ENCODE data around the gene LEFTY2.
A peak's percentile ranks its signal among the peaks of the same experiment; 100 is the strongest.
"Not testable (repeated sequence)": the region's sequence is repeated elsewhere in the genome, so short reads cannot be mapped to it uniquely, and the experiment has no call there.

Gene LEFTY2

GRCh38 chr1:225939939-225940310 lies 1.1 kb downstream of the LEFTY2 start:
- not testable (repeated sequence) for H3K9me3 ChIP-seq (ENCODE audit: insufficient read depth, low read depth, low read length); H3K9ac ChIP-seq (ENCODE audit: low read depth, low read length); H3K27ac ChIP-seq (ENCODE audit: low read depth, low read length); H3K36me3 ChIP-seq (ENCODE audit: insufficient read depth, low read length)
- WGBS, result 50% methylated on average over 8 of the region's 8 CpGs
- H3K4me1 ChIP-seq (ENCODE audit: insufficient read depth, low read length), result peaks cover 15% of the 10 kb centered on the region
- peaks cover 13% of the 10 kb centered on the region for H3K27me3 ChIP-seq (ENCODE audit: insufficient read depth, low read length)
- peak overlapping the region; percentile 48; the same call in 1 of the 2 replicates for H3K4me3 ChIP-seq (ENCODE audit: low read length)

GRCh38 chr1:225939097-225939938 lies 1.7 kb downstream of the LEFTY2 start:
- not testable (repeated sequence) for H3K9me3 ChIP-seq (ENCODE audit: insufficient read depth, low read depth, low read length); H3K27ac ChIP-seq (ENCODE audit: low read depth, low read length); H3K36me3 ChIP-seq (ENCODE audit: insufficient read depth, low read length); H3K4me1 ChIP-seq (ENCODE audit: insufficient read depth, low read length)
- Histone ChIP-seq H3K9ac (ENCODE audit: low read depth, low read length) (peak overlapping the region; percentile 14; the same call in 1 of the 2 replicates), H3K4me3 (ENCODE audit: low read length) (peak overlapping the region; percentile 48), H3K27me3 (ENCODE audit: insufficient read depth, low read length) (peaks cover 13% of the 10 kb centered on the region)
- WGBS, result 33% methylated on average over 46 of the region's 69 CpGs

DNA sequence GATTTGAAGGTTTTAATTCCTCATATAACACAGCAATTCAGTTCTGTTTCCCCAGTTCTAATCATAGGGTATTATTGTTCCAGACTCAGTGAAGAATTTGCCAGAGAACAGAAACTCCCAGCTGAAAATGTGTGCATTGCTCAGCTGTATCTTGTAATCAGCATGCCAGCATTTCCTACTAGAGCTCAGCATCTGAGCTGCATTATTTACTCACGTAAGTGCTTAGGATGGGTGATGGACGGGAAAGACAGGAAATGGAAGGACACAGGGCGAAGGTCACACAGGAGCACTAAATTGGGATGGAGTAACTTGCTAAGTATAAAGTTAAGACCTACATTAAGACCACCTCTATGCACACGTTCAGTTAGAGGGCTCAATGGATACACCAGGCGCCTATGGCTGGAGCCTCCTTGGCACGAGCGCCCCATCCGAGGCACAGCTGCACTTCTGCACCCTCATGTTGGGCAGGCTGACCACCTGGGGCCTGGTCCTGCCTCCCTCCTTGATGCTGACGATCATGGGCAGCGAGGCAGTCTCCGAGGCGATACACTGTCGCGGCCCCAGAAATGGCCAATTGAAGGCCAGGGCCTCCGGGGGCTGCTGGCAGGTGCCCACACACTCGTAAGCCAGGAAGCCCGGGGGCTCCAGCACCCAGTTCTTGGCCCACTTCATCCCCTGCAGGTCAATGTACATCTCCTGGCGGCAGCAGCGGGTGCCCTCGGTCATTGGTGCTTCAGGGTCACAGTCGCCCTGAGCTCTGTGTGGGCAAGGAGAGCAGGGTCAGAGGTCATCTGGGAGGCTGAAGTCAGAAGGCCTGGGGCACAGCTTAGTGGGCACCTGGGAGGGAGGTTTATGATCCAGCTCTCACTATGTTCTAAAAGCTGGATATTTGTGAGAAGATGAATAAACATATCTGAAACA lies 3.7 kb downstream of the LEFTY2 start:
- 94% methylated on average over 21 of the region's 21 CpGs for WGBS

GRCh38 chr1:225936523-225936922 lies 4.5 kb downstream of the LEFTY2 start:
- no peak overlapping the region for H3K27ac ChIP-seq (ENCODE audit: low read depth, low read length)
- H3K4me1 ChIP-seq (ENCODE audit: insufficient read depth, low read length), result peaks cover 4% of the 10 kb centered on the region; the same call in 1 of the 2 replicates
- no peak overlapping the region for H3K9ac ChIP-seq (ENCODE audit: low read depth, low read length)
- no peak overlapping the region for H3K4me3 ChIP-seq (ENCODE audit: low read length)
- H3K9me3 ChIP-seq (ENCODE audit: insufficient read depth, low read depth, low read length), result no peaks in the 10 kb centered on the region
- no peaks in the 10 kb centered on the region for H3K36me3 ChIP-seq (ENCODE audit: insufficient read depth, low read length)
- H3K27me3 ChIP-seq (ENCODE audit: insufficient read depth, low read length), result peaks cover 13% of the 10 kb centered on the region
- 66% methylated on average over 3 of the region's 3 CpGs for WGBS

More for the DNA sequence above, 3.7 kb downstream of the LEFTY2 start:
- H3K4me1 ChIP-seq (ENCODE audit: insufficient read depth, low read length), result peaks cover 6% of the 10 kb centered on the region; the same call in 1 of the 2 replicates
- no peak overlapping the region for H3K4me3 ChIP-seq (ENCODE audit: low read length)
- no peak overlapping the region for H3K9ac ChIP-seq (ENCODE audit: low read depth, low read length)
- H3K27ac ChIP-seq (ENCODE audit: low read depth, low read length), result no peak overlapping the region
- no peaks in the 10 kb centered on the region for H3K9me3 ChIP-seq (ENCODE audit: insufficient read depth, low read depth, low read length)
- peaks cover 13% of the 10 kb centered on the region for H3K27me3 ChIP-seq (ENCODE audit: insufficient read depth, low read length)
- H3K36me3 ChIP-seq (ENCODE audit: insufficient read depth, low read length), result no peaks in the 10 kb centered on the region

- H3K4me3 ChIP-seq (ENCODE audit: low read length); H3K36me3 ChIP-seq (ENCODE audit: insufficient read depth, low read length); H3K4me1 ChIP-seq (ENCODE audit: insufficient read depth, low read length); H3K27ac ChIP-seq (ENCODE audit: low read depth, low read length); H3K9ac ChIP-seq (ENCODE audit: low read depth, low read length); H3K9me3 ChIP-seq (ENCODE audit: insufficient read depth, low read depth, low read length): not testable (repeated sequence)
- H3K27me3 ChIP-seq (ENCODE audit: insufficient read depth, low read length), result peaks cover 13% of the 10 kb centered on the region
- 88% methylated on average over 7 of the region's 8 CpGs for WGBS
Observed at GRCh38 chr1:225936086-225936485, 4.9 kb downstream of the LEFTY2 start.

DNA sequence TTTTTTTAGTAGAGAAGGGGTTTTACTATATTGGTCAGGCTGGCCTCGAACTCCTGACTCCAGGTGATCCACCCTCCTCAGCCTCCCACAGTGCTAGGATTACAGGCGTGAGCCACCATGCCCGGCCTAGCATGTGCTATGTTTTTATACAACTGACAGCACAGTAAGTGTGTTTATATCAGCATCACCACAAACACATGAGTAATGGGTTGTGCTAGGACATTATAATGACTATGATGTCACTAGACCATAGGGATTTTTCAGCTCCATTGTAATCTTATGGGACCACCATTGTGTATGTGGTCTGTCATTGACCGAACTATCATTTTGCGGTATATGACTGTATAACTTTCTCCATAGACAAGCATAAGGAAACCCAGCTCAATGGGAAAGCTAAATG lies 6.3 kb downstream of the LEFTY2 start:
- Histone ChIP-seq H3K9ac (ENCODE audit: low read depth, low read length) (no peak overlapping the region), H3K9me3 (ENCODE audit: insufficient read depth, low read depth, low read length) (no peaks in the 10 kb centered on the region), H3K27ac (ENCODE audit: low read depth, low read length) (no peak overlapping the region), H3K36me3 (ENCODE audit: insufficient read depth, low read length) (no peaks in the 10 kb centered on the region), H3K4me3 (ENCODE audit: low read length) (no peak overlapping the region), H3K27me3 (ENCODE audit: insufficient read depth, low read length) (peaks cover 4% of the 10 kb centered on the region; the same call in 1 of the 2 replicates), H3K4me1 (ENCODE audit: insufficient read depth, low read length) (no peaks in the 10 kb centered on the region)
- 94% methylated on average over 5 of the region's 5 CpGs for WGBS

- H3K4me3 ChIP-seq (ENCODE audit: low read length), result no peak overlapping the region
- no peaks in the 10 kb centered on the region for H3K36me3 ChIP-seq (ENCODE audit: insufficient read depth, low read length)
- no peak overlapping the region for H3K9ac ChIP-seq (ENCODE audit: low read depth, low read length)
- H3K27me3 ChIP-seq (ENCODE audit: insufficient read depth, low read length), result no peaks in the 10 kb centered on the region
- 86% methylated on average over 1 of the region's 2 CpGs for WGBS
- H3K4me1 ChIP-seq (ENCODE audit: insufficient read depth, low read length), result no peaks in the 10 kb centered on the region
- no peaks in the 10 kb centered on the region for H3K9me3 ChIP-seq (ENCODE audit: insufficient read depth, low read depth, low read length)
- no peak overlapping the region for H3K27ac ChIP-seq (ENCODE audit: low read depth, low read length)
Observed at GRCh38 chr1:225933072-225933471, 7.9 kb downstream of the LEFTY2 start.

DNA sequence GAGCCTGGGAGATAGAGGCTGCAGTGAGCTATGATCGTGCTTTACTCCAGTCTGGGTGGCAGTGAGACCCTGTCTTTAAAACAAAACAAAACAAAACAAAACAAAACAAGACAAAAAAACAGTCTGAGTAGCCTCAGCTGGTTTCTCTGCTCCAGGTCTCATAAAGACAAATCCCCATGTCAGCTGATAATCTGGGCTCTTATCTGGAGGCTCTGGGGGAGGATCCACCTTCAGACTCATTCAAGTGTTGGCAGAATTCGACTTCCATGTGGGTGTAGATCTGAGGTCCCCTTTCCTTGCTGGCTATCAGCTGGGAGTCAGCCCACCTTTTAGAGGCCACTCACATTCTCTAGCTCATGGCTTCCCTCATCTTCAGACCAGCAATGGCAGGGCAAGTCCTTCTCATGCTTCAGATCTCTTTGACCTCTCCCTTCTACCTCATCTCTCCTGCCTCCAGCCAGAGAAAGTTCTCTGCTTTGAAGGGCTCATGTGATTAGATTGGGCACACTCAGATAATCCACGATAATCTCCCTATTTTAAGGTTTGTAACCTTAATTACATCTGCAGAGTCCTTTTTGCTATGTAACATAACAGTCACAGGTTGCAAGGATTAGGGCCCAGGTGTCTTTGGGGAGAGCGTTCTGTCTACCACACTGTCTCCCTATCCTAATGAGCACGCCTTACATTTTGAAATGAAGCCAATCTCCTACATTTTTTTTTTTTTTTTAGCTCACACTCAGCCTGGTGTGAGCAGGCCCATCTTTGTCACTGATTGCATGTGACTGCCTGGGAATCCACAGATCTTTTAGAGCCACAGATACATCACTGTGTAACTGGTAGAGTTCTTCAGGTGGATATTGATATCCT lies 9.5 kb downstream of the LEFTY2 start:
- 86% methylated on average over 5 of the region's 5 CpGs for WGBS
- Histone ChIP-seq H3K27ac (ENCODE audit: low read depth, low read length) (no peak overlapping the region), H3K27me3 (ENCODE audit: insufficient read depth, low read length) (no peaks in the 10 kb centered on the region), H3K4me1 (ENCODE audit: insufficient read depth, low read length) (peaks cover 3% of the 10 kb centered on the region; the same call in 1 of the 2 replicates), H3K9me3 (ENCODE audit: insufficient read depth, low read depth, low read length) (no peaks in the 10 kb centered on the region), H3K9ac (ENCODE audit: low read depth, low read length) (no peak overlapping the region), H3K4me3 (ENCODE audit: low read length) (no peak overlapping the region), H3K36me3 (ENCODE audit: insufficient read depth, low read length) (no peaks in the 10 kb centered on the region)

- 98% methylated on average over 2 of the region's 2 CpGs for WGBS
- H3K9ac ChIP-seq (ENCODE audit: low read depth, low read length), result no peak overlapping the region
- H3K36me3 ChIP-seq (ENCODE audit: insufficient read depth, low read length), result no peaks in the 10 kb centered on the region
- no peaks in the 10 kb centered on the region for H3K27me3 ChIP-seq (ENCODE audit: insufficient read depth, low read length)
- no peak overlapping the region for H3K27ac ChIP-seq (ENCODE audit: low read depth, low read length)
- H3K4me3 ChIP-seq (ENCODE audit: low read length), result no peak overlapping the region
- peaks cover 5% of the 10 kb centered on the region; the same call in 1 of the 2 replicates for H3K4me1 ChIP-seq (ENCODE audit: insufficient read depth, low read length)
- H3K9me3 ChIP-seq (ENCODE audit: insufficient read depth, low read depth, low read length), result no peaks in the 10 kb centered on the region
Observed at GRCh38 chr1:225930566-225930965, 10.5 kb downstream of the LEFTY2 start.

- WGBS, result no CpG with 5 or more reads among the region's 3 CpGs
Observed at GRCh38 chr1:225929462-225929861, 11.6 kb downstream of the LEFTY2 start.

More at GRCh38 chr1:225929462-225929861, 11.6 kb downstream of the LEFTY2 start:
- H3K9me3 ChIP-seq (ENCODE audit: insufficient read depth, low read depth, low read length); H3K27ac ChIP-seq (ENCODE audit: low read depth, low read length); H3K36me3 ChIP-seq (ENCODE audit: insufficient read depth, low read length); H3K27me3 ChIP-seq (ENCODE audit: insufficient read depth, low read length); H3K4me3 ChIP-seq (ENCODE audit: low read length); H3K4me1 ChIP-seq (ENCODE audit: insufficient read depth, low read length); H3K9ac ChIP-seq (ENCODE audit: low read depth, low read length): not testable (repeated sequence)

Data from HUES64 (cell line).